H1 (cell line): ENCODE data around the gene GPR180. TPM values are rescaled to one million over a fixed set of nuclear protein-coding genes. Genes with fewer than 3 reads are reported as not detected.

Experiments used
- CTCF ChIA-PET: fragments of 300-600 bp; sonication (Branson Sonifier 250); formaldehyde crosslinking; loops from one replicate; lab custom pipeline; 2021; ENCODE audit not compliant: partially characterized antibody; lab: Charles Lee
- POLR2A ChIA-PET: fragments of 300-600 bp; sonication (Branson Sonifier 250); formaldehyde crosslinking; loops from one replicate; lab custom pipeline; 2021; ENCODE audit warnings: inconsistent platforms; ENCODE audit not compliant: partially characterized antibody; lab: Charles Lee
- DNase-seq, 2 experiments: peaks; one replicate each; pipeline versions ENCODE4 v3.0.0 to v3.0.0-alpha.2; 2010 to 2022; ENCODE audit warnings: low spot score in 2 of 2, low read depth in 1 of 2, mixed read lengths in 1 of 2
- FAIRE-seq: peaks from 2 replicates; lab custom pipeline; 2011; peaks lifted over from hg19 to GRCh38; lab: Jason Lieb, UNC
- H2AFZ ChIP-seq: 2 replicates; pipeline ENCODE4 v1.8.1; 2012; ENCODE audit warnings: low read length, inconsistent platforms
- H2AK5ac ChIP-seq: 2 replicates; pipeline ENCODE4 v1.6.1; 2013; ENCODE audit warnings: low read depth, low read length
- H2BK120ac ChIP-seq: replicated peaks from 2 replicates; pipeline ENCODE3; 2013; ENCODE audit warnings: low read depth, low read length, inconsistent platforms
- H2BK12ac ChIP-seq: 2 replicates; pipeline ENCODE4 v1.6.1; 2013; ENCODE audit warnings: low read depth, low read length
- H2BK15ac ChIP-seq: 2 replicates; pipeline ENCODE4 v1.6.1; 2013; ENCODE audit warnings: low read length
- H2BK20ac ChIP-seq: 2 replicates; pipeline ENCODE4 v1.6.1; 2013; ENCODE audit warnings: low read length
- H2BK5ac ChIP-seq: 2 replicates; pipeline ENCODE4 v1.6.1; 2013; ENCODE audit warnings: low read depth, low read length
- H3K14ac ChIP-seq: 2 replicates; pipeline ENCODE4 v1.6.1; 2013; ENCODE audit warnings: inconsistent platforms; ENCODE audit not compliant: insufficient read length
- H3K18ac ChIP-seq: 2 replicates; pipeline ENCODE4 v1.6.1; 2013; ENCODE audit warnings: low read length; ENCODE audit errors: extremely low read depth
- H3K23ac ChIP-seq: 2 replicates; pipeline ENCODE4 v1.6.1; 2013; ENCODE audit warnings: inconsistent platforms; ENCODE audit not compliant: insufficient read length
- H3K23me2 ChIP-seq: 2 replicates; pipeline ENCODE4 v1.6.1; 2013; ENCODE audit warnings: low read depth, low read length
- H3K27ac ChIP-seq: 2 replicates; pipeline ENCODE4 v1.6.1; 2011; ENCODE audit warnings: low read depth, low read length, inconsistent platforms
- H3K27me3 ChIP-seq, 4 experiments: replicated peaks in 1 of 4; 1 replicate in 1 of 4; 2 replicates in 3 of 4; pipeline versions ENCODE4 v1.6.1 to v1.8.1; 2011 to 2013; ENCODE audit warnings: low read length in 3 of 4, mild to moderate bottlenecking in 3 of 4, inconsistent platforms in 2 of 4, mixed read lengths in 2 of 4, moderate library complexity in 1 of 4; ENCODE audit not compliant: control insufficient read depth in 3 of 4, insufficient read depth in 3 of 4; ENCODE audit errors: extremely low read depth in 1 of 4
- H3K36me3 ChIP-seq, 4 experiments: 2 replicates each; pipeline versions ENCODE4 v1.6.1 to v1.8.1; 2011 to 2013; ENCODE audit warnings: mild to moderate bottlenecking in 4 of 4, low read length in 3 of 4, moderate library complexity in 2 of 4, control low read depth in 1 of 4, inconsistent platforms in 1 of 4; ENCODE audit not compliant: insufficient read depth in 4 of 4, control insufficient read depth in 2 of 4
- H3K4ac ChIP-seq: replicated peaks from 2 replicates; pipeline ENCODE3; 2013; ENCODE audit warnings: low read length, low read depth, mixed read lengths, inconsistent platforms; ENCODE audit not compliant: insufficient read length
- H3K4me1 ChIP-seq, 4 experiments: replicated peaks in 1 of 4; 1 replicate in 1 of 4; 2 replicates in 3 of 4; pipeline versions ENCODE4 v1.6.1 to v1.8.1; 2011 to 2013; ENCODE audit warnings: low read length in 3 of 4, inconsistent platforms in 2 of 4, mixed read lengths in 1 of 4; ENCODE audit not compliant: insufficient read depth in 4 of 4, control insufficient read depth in 3 of 4
- H3K4me2 ChIP-seq, 2 experiments: 2 replicates each; pipeline versions ENCODE4 v1.6.1 to v1.8.1; 2011 to 2013; ENCODE audit warnings: low read depth in 2 of 2, low read length in 2 of 2, control low read depth in 1 of 2, inconsistent platforms in 1 of 2, mild to moderate bottlenecking in 1 of 2; ENCODE audit not compliant: insufficient read depth in 1 of 2
- H3K4me3 ChIP-seq, 4 experiments: fragments of 200-600, 300-600 bp in 1 of 4; sonication (generic), shearing (Covaris generic), sonication (Bioruptor Twin) in 1 of 4; 2 replicates each; pipeline versions ENCODE4 v1.5.1 to v1.8.1; 2011 to 2016; ENCODE audit warnings: low read length in 4 of 4, low read depth in 3 of 4, control low read depth in 2 of 4, inconsistent platforms in 2 of 4, mild to moderate bottlenecking in 2 of 4, mixed read lengths in 1 of 4, moderate library complexity in 1 of 4; ENCODE audit not compliant: insufficient read depth in 2 of 4; ENCODE audit errors: extremely low read depth in 1 of 4
- H3K56ac ChIP-seq: replicated peaks from 2 replicates; pipeline ENCODE3; 2013; ENCODE audit warnings: low read depth, mild to moderate bottlenecking, mixed read lengths, low read length, inconsistent platforms; ENCODE audit not compliant: insufficient read length
- H3K79me1 ChIP-seq: 2 replicates; pipeline ENCODE4 v1.6.1; 2013; ENCODE audit warnings: low read depth, low read length, control low read depth
- H3K79me2 ChIP-seq, 2 experiments: 2 replicates each; pipeline versions ENCODE4 v1.6.1 to v1.8.1; 2012 to 2013; ENCODE audit warnings: low read length in 2 of 2, mild to moderate bottlenecking in 2 of 2, inconsistent platforms in 1 of 2; ENCODE audit not compliant: insufficient read depth in 2 of 2, control insufficient read depth in 1 of 2
- H3K9ac ChIP-seq, 4 experiments: replicated peaks in 1 of 4; 1 replicate in 1 of 4; 2 replicates in 3 of 4; pipeline versions ENCODE4 v1.6.1 to v1.8.1; 2011 to 2013; ENCODE audit warnings: low read depth in 3 of 4, low read length in 3 of 4, control low read depth in 2 of 4, mild to moderate bottlenecking in 2 of 4, moderate library complexity in 2 of 4, inconsistent platforms in 1 of 4; ENCODE audit errors: extremely low read depth in 1 of 4
- H3K9me3 ChIP-seq, 2 experiments: 2 replicates each; pipeline versions ENCODE4 v1.6.1 to v1.8.1; 2012 to 2013; ENCODE audit warnings: mild to moderate bottlenecking in 2 of 2, moderate library complexity in 2 of 2, control low read depth in 1 of 2, inconsistent platforms in 1 of 2, low read depth in 1 of 2, low read length in 1 of 2, mixed read lengths in 1 of 2; ENCODE audit not compliant: insufficient read depth in 2 of 2
- H4K20me1 ChIP-seq, 2 experiments: replicated peaks in 1 of 2; 2 replicates each; pipeline versions ENCODE3 to v1.8.1; 2011 to 2013; ENCODE audit warnings: inconsistent platforms in 2 of 2, low read length in 2 of 2, mild to moderate bottlenecking in 1 of 2; ENCODE audit not compliant: insufficient read depth in 2 of 2, control insufficient read depth in 1 of 2
- H4K5ac ChIP-seq: 2 replicates; pipeline ENCODE4 v1.6.1; 2013; ENCODE audit warnings: low read length, low read depth, mixed read lengths, inconsistent platforms; ENCODE audit not compliant: insufficient read length
- H4K8ac ChIP-seq: 2 replicates; pipeline ENCODE4 v1.8.0; 2013; ENCODE audit warnings: mild to moderate bottlenecking, moderate library complexity, low read length, inconsistent platforms; ENCODE audit not compliant: insufficient read depth; ENCODE audit errors: extremely low read depth
- H4K91ac ChIP-seq: replicated peaks from 2 replicates; pipeline ENCODE3; 2013; ENCODE audit warnings: low read length, mixed read lengths, inconsistent platforms; ENCODE audit not compliant: insufficient read length
- CBX8 ChIP-seq: fragments of 300-800, 300-1000 bp; sonication (generic); IDR thresholded peaks from 2 replicates; pipeline ENCODE4 v1.7.1; 2016; ENCODE audit warnings: low read depth, low read length, borderline replicate concordance
- RAD21 ChIP-seq, 2 experiments: IDR thresholded peaks in 1 of 2; conservative IDR thresholded peaks in 1 of 2; 2 replicates each; pipeline ENCODE4 v1.6.1; 2011; ENCODE audit warnings: low read depth in 2 of 2, low read length in 2 of 2, improper control_type of control experiment in 1 of 2, inconsistent platforms in 1 of 2, mild to moderate bottlenecking in 1 of 2, moderate library complexity in 1 of 2
- WGBS, 2 experiments: shearing (Covaris generic) in 1 of 2; methylation state at CpG; one replicate each; pipeline versions ENCODE4 v1.1.6 to v1.1.7; 2013 to 2015; ENCODE audit warnings: low lambda C conversion rate in 2 of 2, mixed read lengths in 2 of 2, inconsistent platforms in 1 of 2, low coverage in 1 of 2, missing lambda C conversion rate in 1 of 2; ENCODE audit not compliant: insufficient replicate concordance in 2 of 2, insufficient coverage in 1 of 2, insufficient read length in 1 of 2; ENCODE audit errors: extremely low coverage in 1 of 2, missing lambda C conversion rate in 1 of 2; 5-methylcytosine and 5-hydroxymethylcytosine counted together
- polyA plus RNA-seq, 7 experiments: library from polyadenylated mRNA; depleted of rRNA in 3 of 7; stranded (reverse) in 5 of 7; unstranded in 2 of 7; fragments of >200 nt in 5 of 7; fragments of 200-250 nt in 2 of 7; gene quantifications; 1 replicate in 5 of 7; 2 replicates in 1 of 7; 4 replicates in 1 of 7; pipeline versions ENCODE4 v1.2.1 to v1.2.3, GENCODE V29; 2011 to 2013; ENCODE audit warnings: missing spikeins in 2 of 7, mixed read lengths in 2 of 7
- total RNA-seq: library from RNA; stranded (reverse); fragmentation: NEBNext Ultra II Directional; extraction: Animal tissue kit (Norgen Biotek cat#: 25700); gene quantifications from 2 replicates; pipeline ENCODE4 v1.2.1, GENCODE V29; 2021
- TF ChIP-seq, protein P1 (sequence below), 3 experiments: IDR thresholded peaks; 1 replicate in 2 of 3; 2 replicates in 1 of 3; pipeline versions ENCODE4 v1.5.1 to v1.6.1; 2011; ENCODE audit warnings: low read length in 3 of 3, mild to moderate bottlenecking in 3 of 3, inconsistent platforms in 2 of 3, low read depth in 1 of 3, moderate library complexity in 1 of 3; ENCODE audit not compliant: insufficient read depth in 1 of 3; ENCODE audit errors: control extremely low read depth in 1 of 3

GPR180 gene
- total and polyA plus RNA-seq, 2 of the 8 experiments (the other 6 are each of a cell fraction or from before 2014, with no cell fraction given): 1.8 to 4.8 TPM

DNA sequence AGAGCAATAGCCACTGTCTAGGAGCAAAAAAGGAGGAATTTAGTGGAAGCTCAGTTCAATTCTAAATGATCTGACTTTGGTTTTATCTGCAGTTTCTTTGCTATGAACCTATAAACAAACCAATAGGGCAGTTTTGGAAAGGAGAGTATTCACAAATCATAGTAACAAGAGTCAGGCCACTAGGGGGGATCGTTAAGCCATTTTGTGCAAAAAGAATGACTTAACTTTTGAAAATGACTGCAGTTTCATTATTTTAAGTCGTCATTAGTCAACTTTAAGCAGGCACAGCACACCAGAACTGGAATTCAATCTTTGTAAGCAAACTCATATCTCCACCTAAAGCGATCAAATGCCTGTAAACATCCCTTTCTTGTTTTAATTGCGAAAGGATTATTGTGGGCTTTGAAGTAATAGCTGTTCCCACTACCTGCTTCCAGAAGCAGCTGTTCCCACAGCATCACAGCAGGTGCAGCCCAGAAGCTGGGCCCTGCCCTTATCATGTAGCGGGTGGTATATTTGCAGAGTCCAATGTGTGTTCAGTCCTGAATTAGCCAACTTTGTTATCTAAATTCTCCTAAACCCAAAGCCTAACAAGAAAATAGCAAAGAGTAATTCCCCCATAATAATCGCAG, 59.2 kb downstream of the GPR180 start:
- Histone ChIP-seq H2BK5ac (no peak overlapping the region), H3K9me3 (no peaks in the 10 kb centered on the region), H3K56ac (no peak overlapping the region), H2AK5ac (no peak overlapping the region), H3K18ac (no peak overlapping the region), H3K14ac (no peak overlapping the region), H2BK15ac (no peak overlapping the region), H2BK12ac (no peak overlapping the region), H3K4me1 (peaks cover 0 to 9% (median 6%) of the 10 kb centered on the region in 4 experiments; a peak in 4 of 7 replicates), H2BK20ac (no peak overlapping the region), H3K4me3 (peak overlapping the region in 1 of 4 experiments; percentile 5; a peak in 1 of 8 replicates), H3K36me3 (no peaks in the 10 kb centered on the region), H3K27me3 (no peaks in the 10 kb centered on the region), H3K27ac (no peak overlapping the region), H2BK120ac (no peak overlapping the region), H3K23me2 (no peaks in the 10 kb centered on the region), H4K8ac (no peak overlapping the region), H2AFZ (no peak overlapping the region), H4K5ac (no peak overlapping the region), H3K4ac (no peak overlapping the region), H3K79me1 (no peaks in the 10 kb centered on the region), H3K23ac (no peak overlapping the region), H3K9ac (no peak overlapping the region), H4K20me1 (no peaks in the 10 kb centered on the region), H3K4me2 (peak overlapping the region; percentile 15 to 35; a peak in 2 of 4 replicates), H4K91ac (no peak overlapping the region), H3K79me2 (no peaks in the 10 kb centered on the region)
- ChIA-PET CTCF (interaction anchor here (0.6 to 4.4 kb wide), 33 partner anchors 9 to 528 kb away, joined by 3 to 27 read pairs (median 4); no protein-coding TSS in a partner anchor), POLR2A (interaction anchor here (0.5 to 0.9 kb wide), 2 partner anchors 743 to 1399 kb away, joined by 3 read pairs; no protein-coding TSS in a partner anchor)
- DNase-seq: no peak
- FAIRE-seq: peak; percentile 36
- peak; percentile 48 to 58 for TF ChIP-seq RAD21 (IDR thresholded peaks at IDR 0.05 in 1 of 2, conservative IDR thresholded peaks at IDR 0.05 in 1 of 2; ENCODE audit: low read depth in 2 of 2, low read length in 2 of 2)
- no peak for TF ChIP-seq CBX8
- TF ChIP-seq, protein P1, sequence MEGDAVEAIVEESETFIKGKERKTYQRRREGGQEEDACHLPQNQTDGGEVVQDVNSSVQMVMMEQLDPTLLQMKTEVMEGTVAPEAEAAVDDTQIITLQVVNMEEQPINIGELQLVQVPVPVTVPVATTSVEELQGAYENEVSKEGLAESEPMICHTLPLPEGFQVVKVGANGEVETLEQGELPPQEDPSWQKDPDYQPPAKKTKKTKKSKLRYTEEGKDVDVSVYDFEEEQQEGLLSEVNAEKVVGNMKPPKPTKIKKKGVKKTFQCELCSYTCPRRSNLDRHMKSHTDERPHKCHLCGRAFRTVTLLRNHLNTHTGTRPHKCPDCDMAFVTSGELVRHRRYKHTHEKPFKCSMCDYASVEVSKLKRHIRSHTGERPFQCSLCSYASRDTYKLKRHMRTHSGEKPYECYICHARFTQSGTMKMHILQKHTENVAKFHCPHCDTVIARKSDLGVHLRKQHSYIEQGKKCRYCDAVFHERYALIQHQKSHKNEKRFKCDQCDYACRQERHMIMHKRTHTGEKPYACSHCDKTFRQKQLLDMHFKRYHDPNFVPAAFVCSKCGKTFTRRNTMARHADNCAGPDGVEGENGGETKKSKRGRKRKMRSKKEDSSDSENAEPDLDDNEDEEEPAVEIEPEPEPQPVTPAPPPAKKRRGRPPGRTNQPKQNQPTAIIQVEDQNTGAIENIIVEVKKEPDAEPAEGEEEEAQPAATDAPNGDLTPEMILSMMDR (IDR thresholded peaks at IDR 0.05; ENCODE audit: control extremely low read depth in 1 of 3, insufficient read depth in 1 of 3, low read depth in 1 of 3, low read length in 3 of 3): peak in 2 of 3 experiments; percentile 8 to 50; a peak in 2 of 4 replicates
- WGBS, 2 experiments: 49% methylated on average over 6 of the region's 6 CpGs; no CpG with 5 or more reads in 1 of the 2 experiments
